ENCODE data around the gene B3GAT3. TPM values are rescaled to one million over a fixed set of nuclear protein-coding genes. Genes with fewer than 3 reads are reported as not detected.

B3GAT3 gene
- total RNA-seq, 1 experiment from 2014 or later: 51.2 TPM

DNA sequence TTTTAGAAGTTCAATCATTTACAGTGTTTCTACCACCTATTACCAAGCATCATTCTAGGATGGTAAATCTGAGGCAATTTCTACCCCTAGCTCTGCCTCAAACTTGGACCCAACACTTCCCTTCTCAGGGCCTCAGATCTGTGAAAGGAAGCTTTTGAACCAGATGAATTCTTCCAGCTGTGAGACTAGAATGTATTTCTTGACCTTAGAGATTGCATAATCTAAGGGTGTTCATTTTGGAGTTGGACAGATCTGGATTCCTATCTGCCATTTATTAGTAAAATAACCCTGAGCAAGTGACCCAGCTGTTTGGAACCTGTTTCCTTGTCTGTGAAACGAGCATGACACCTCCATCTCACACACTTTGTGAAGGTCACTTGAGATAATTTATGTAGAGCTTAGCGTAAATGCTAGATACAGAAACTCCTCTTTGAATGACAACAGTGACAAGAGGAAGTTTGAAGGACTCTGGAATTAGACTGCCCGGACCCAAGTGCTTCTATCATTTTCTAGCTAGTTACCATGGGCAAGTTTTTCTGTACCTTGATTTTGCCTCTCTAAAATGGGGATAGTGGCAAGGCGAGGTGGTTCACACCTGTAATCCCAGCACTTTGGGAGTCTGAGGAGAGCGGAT, 35.1 kb upstream of the B3GAT3 start:
- H3K9me3 ChIP-seq (ENCODE audit: control insufficient read depth in 1 of 2, insufficient read depth in 1 of 2, low read depth in 1 of 2, low read length in 2 of 2): no peaks in the 10 kb centered on the region
- no peaks in the 10 kb centered on the region for H4K20me1 ChIP-seq (ENCODE audit: insufficient read depth)
- H3K36me3 ChIP-seq (ENCODE audit: control insufficient read depth in 1 of 2, insufficient read depth in 2 of 2, low read length in 2 of 2): no peaks in the 10 kb centered on the region
- no peak overlapping the region for H3K9ac ChIP-seq (ENCODE audit: low read length)
- peaks cover 2 to 16% of the 10 kb centered on the region in 2 experiments; a peak in 3 of 4 replicates for H3K4me1 ChIP-seq (ENCODE audit: control insufficient read depth in 1 of 2, insufficient read depth in 2 of 2, low read length in 2 of 2)
- no peak overlapping the region for H3K27ac ChIP-seq (ENCODE audit: low read depth, low read length)
- intact Hi-C loops (cut with micrococcal nuclease): no loop called here
- BruUV-seq (replicated peaks): no TSS peak
- no peak for DNase-seq (ENCODE audit: low read depth, low spot score)
- POLR2A ChIA-PET: interaction anchor here (1.3 to 14.1 kb wide), 4 partner anchors 9 to 184 kb away, joined by 4 to 195 read pairs (median 4); partner anchors contain the start of genes C11orf98, CSKMT, LBHD1 and TUT1
- no peak for TF ChIP-seq FOSL1 (IDR thresholded peaks at IDR 0.05; ENCODE audit: low read depth)
- no peak for TF ChIP-seq ZFX (IDR thresholded peaks at IDR 0.05)
- no peak for TF ChIP-seq CBX3 (IDR thresholded peaks at IDR 0.05; ENCODE audit: low read depth)
- TF ChIP-seq, protein P1, sequence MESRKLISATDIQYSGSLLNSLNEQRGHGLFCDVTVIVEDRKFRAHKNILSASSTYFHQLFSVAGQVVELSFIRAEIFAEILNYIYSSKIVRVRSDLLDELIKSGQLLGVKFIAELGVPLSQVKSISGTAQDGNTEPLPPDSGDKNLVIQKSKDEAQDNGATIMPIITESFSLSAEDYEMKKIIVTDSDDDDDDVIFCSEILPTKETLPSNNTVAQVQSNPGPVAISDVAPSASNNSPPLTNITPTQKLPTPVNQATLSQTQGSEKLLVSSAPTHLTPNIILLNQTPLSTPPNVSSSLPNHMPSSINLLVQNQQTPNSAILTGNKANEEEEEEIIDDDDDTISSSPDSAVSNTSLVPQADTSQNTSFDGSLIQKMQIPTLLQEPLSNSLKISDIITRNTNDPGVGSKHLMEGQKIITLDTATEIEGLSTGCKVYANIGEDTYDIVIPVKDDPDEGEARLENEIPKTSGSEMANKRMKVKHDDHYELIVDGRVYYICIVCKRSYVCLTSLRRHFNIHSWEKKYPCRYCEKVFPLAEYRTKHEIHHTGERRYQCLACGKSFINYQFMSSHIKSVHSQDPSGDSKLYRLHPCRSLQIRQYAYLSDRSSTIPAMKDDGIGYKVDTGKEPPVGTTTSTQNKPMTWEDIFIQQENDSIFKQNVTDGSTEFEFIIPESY (IDR thresholded peaks at IDR 0.05; ENCODE audit: extremely low read depth, insufficient replicate concordance, low read length): no peak
- TF ChIP-seq EZH2 (IDR thresholded peaks at IDR 0.05): no peak
- TF ChIP-seq JUND (IDR thresholded peaks at IDR 0.05): no peak
- no peak for TF ChIP-seq EZH2phosphoT487 (IDR thresholded peaks at IDR 0.05; ENCODE audit: borderline replicate concordance)
- TF ChIP-seq ELF1 (IDR thresholded peaks at IDR 0.05; ENCODE audit: borderline replicate concordance, low read depth): no peak
- TF ChIP-seq, protein P2, sequence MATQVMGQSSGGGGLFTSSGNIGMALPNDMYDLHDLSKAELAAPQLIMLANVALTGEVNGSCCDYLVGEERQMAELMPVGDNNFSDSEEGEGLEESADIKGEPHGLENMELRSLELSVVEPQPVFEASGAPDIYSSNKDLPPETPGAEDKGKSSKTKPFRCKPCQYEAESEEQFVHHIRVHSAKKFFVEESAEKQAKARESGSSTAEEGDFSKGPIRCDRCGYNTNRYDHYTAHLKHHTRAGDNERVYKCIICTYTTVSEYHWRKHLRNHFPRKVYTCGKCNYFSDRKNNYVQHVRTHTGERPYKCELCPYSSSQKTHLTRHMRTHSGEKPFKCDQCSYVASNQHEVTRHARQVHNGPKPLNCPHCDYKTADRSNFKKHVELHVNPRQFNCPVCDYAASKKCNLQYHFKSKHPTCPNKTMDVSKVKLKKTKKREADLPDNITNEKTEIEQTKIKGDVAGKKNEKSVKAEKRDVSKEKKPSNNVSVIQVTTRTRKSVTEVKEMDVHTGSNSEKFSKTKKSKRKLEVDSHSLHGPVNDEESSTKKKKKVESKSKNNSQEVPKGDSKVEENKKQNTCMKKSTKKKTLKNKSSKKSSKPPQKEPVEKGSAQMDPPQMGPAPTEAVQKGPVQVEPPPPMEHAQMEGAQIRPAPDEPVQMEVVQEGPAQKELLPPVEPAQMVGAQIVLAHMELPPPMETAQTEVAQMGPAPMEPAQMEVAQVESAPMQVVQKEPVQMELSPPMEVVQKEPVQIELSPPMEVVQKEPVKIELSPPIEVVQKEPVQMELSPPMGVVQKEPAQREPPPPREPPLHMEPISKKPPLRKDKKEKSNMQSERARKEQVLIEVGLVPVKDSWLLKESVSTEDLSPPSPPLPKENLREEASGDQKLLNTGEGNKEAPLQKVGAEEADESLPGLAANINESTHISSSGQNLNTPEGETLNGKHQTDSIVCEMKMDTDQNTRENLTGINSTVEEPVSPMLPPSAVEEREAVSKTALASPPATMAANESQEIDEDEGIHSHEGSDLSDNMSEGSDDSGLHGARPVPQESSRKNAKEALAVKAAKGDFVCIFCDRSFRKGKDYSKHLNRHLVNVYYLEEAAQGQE (IDR thresholded peaks at IDR 0.05; ENCODE audit: low read depth): no peak
- TF ChIP-seq CEBPB (IDR thresholded peaks at IDR 0.05; ENCODE audit: low read depth): no peak
- no peak for TF ChIP-seq RAD21 (IDR thresholded peaks at IDR 0.05; ENCODE audit: low read depth)
- TF ChIP-seq, protein P3, sequence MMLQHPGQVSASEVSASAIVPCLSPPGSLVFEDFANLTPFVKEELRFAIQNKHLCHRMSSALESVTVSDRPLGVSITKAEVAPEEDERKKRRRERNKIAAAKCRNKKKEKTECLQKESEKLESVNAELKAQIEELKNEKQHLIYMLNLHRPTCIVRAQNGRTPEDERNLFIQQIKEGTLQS (IDR thresholded peaks at IDR 0.05): no peak
- TF ChIP-seq POLR2A (IDR thresholded peaks at IDR 0.05; ENCODE audit: borderline replicate concordance, extremely low read depth, insufficient read depth, insufficient read length): no peak
- no peak overlapping the region for H3K4me2 ChIP-seq (ENCODE audit: low read length)
- no peak overlapping the region for H2AFZ ChIP-seq (ENCODE audit: low read depth, low read length, poor library complexity, severe bottlenecking)
- H3K27me3 ChIP-seq (ENCODE audit: insufficient read depth, low read length): no peaks in the 10 kb centered on the region
- H3K79me2 ChIP-seq (ENCODE audit: insufficient read depth, low read length): peaks cover 12% of the 10 kb centered on the region
- H3K9me2 ChIP-seq (ENCODE audit: insufficient read depth): no peaks in the 10 kb centered on the region
- CTCF ChIA-PET: no interaction called here
- RAD21 ChIA-PET (ENCODE audit: low non-redundant PET in 1 of 2, low total read pairs in 2 of 2, uncharacterized antibody in 2 of 2, unreplicated experiment in 2 of 2): no interaction called here
- no peak for ATAC-seq
- H3K4me3 ChIP-seq (replicated peaks in 1 of 2; ENCODE audit: low read depth in 1 of 2, low read length in 2 of 2): no peak overlapping the region
